ENCODE measurements around the gene CAPN2. TPM values are rescaled to one million over a fixed set of nuclear protein-coding genes. Genes with fewer than 3 reads are reported as not detected.

CAPN2 gene
- total and polyA plus RNA-seq, 2 experiments from 2014 or later: 8.4 to 17.8 TPM

DNA sequence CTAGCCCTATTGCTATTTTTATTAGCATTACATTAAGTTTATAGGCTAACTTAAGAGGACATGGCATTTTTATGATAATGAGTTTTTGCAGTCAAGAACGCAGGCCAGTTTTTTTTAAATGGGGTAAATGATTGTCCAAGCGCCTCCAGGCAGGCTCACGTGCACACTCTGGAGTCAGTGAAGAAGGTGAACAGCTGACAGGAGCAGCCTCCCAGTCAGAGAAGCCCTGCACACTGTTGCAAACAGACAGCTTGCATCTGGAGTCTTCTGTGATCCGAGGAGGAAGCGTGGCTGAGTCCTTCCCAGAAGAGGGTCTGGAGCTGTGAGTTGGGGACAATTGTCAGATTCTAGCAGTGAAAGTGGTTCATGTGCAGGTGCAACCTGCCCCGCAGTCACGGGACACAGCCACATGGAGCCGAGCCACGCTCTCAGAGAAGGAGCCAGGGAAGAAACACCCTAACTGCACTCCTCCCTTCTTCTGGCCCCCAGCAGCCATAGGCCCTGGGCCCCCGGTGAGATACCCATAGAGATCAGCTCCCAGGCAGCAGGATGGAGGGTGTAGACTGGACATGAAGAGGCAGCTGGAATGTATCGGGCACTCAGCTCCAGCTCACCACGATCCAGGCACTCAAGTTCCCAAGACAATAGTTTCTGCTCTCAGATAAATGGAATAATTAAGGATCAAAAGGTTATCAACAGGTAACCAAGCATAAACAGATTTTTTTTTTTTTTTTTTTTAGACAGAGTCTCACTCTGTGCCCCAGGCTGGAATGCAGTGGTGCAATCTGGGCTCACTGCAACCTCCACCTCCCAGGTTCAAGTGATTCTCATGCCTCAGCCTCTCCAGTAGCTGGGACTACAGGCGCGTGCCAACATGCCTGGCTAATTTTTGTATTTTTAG is 26.4 kb downstream of the CAPN2 start (continued):
- TF ChIP-seq EZH2 (IDR thresholded peaks at IDR 0.05; ENCODE audit: low read depth, unreplicated experiment) (no peak), ZNF331 (CRISPR knock-in tag; IDR thresholded peaks at IDR 0.05; ENCODE audit: low read depth) (no peak), EZH2phosphoT487 (IDR thresholded peaks at IDR 0.05; ENCODE audit: unreplicated experiment) (no peak)
- TF ChIP-seq, protein P1, sequence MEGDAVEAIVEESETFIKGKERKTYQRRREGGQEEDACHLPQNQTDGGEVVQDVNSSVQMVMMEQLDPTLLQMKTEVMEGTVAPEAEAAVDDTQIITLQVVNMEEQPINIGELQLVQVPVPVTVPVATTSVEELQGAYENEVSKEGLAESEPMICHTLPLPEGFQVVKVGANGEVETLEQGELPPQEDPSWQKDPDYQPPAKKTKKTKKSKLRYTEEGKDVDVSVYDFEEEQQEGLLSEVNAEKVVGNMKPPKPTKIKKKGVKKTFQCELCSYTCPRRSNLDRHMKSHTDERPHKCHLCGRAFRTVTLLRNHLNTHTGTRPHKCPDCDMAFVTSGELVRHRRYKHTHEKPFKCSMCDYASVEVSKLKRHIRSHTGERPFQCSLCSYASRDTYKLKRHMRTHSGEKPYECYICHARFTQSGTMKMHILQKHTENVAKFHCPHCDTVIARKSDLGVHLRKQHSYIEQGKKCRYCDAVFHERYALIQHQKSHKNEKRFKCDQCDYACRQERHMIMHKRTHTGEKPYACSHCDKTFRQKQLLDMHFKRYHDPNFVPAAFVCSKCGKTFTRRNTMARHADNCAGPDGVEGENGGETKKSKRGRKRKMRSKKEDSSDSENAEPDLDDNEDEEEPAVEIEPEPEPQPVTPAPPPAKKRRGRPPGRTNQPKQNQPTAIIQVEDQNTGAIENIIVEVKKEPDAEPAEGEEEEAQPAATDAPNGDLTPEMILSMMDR (conservative IDR thresholded peaks at IDR 0.05; ENCODE audit: low read depth in 2 of 2): no peak

DNA sequence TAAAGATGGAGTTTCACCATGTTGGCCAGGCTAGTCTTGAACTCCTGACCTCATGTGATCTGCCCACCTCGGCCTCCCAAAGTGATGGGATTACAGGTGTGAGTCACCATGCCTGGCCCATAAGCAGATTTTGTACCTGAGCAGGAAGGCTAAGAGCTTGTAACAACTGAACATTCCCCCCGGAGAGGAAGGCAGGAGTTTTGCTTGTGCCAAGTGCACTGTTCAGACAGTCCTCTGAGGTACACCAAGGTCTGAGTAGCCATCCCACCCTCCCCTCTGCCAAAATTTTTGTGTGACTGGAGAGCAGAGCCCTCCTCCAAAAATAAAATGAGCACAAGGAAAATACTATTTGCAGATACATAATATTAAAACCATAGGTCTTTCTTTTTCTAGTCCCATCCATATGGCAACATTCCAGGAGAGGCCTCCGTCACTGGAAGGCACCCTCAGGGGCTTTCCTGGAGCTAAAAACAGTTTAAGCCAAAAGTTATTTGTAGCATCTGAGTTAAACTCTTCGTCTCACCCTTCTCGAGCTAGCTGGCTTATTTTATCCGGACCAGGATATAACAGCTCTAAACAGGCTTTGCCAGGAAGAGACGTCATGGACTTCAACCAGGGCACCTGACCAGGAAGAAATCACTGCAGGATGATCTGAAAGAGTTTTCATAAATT is 27.2 kb downstream of the CAPN2 start:
- Histone ChIP-seq H3K27me3 (ENCODE audit: insufficient read depth) (no peaks in the 10 kb centered on the region), H3K4me1 (ENCODE audit: insufficient read depth) (peaks cover 8% of the 10 kb centered on the region), H3K4me3 (no peak overlapping the region), H3F3A (replicated peaks; ENCODE audit: low read depth) (no peaks in the 10 kb centered on the region), H3K36me3 (ENCODE audit: insufficient read depth) (no peaks in the 10 kb centered on the region), H4K20me1 (replicated peaks; ENCODE audit: insufficient read depth) (no peaks in the 10 kb centered on the region), H3K9me2 (ENCODE audit: insufficient read depth) (no peaks in the 10 kb centered on the region), H3K27ac (ENCODE audit: low read depth) (no peak overlapping the region), H3K79me2 (replicated peaks; ENCODE audit: insufficient read depth) (no peaks in the 10 kb centered on the region), H3K4me2 (no peak overlapping the region), H2AFZ (no peak overlapping the region)
- Mint-ChIP-seq H3K9me3 (no peaks in the 10 kb centered on the region), H3K27ac (no peak overlapping the region), H3K4me1 (peaks cover 15% of the 10 kb centered on the region), H3K4me3 (no peak overlapping the region), H3K36me3 (ENCODE audit: low read depth) (no peaks in the 10 kb centered on the region), H3K27me3 (ENCODE audit: insufficient read depth, low read depth, poor library complexity) (peaks cover 3% of the 10 kb centered on the region)
- ATAC-seq: no peak
- DNase-seq (ENCODE audit: low spot score): no peak
- TF ChIP-seq EZH2phosphoT487 (IDR thresholded peaks at IDR 0.05; ENCODE audit: unreplicated experiment) (no peak), ZNF331 (CRISPR knock-in tag; IDR thresholded peaks at IDR 0.05; ENCODE audit: low read depth) (no peak), JUNB (IDR thresholded peaks at IDR 0.05; ENCODE audit: unreplicated experiment) (no peak), CREB1 (CRISPR knock-in tag; IDR thresholded peaks at IDR 0.05; ENCODE audit: low read depth) (no peak), NANOG (IDR thresholded peaks at IDR 0.05; ENCODE audit: borderline replicate concordance) (no peak)
- TF ChIP-seq, protein P2, sequence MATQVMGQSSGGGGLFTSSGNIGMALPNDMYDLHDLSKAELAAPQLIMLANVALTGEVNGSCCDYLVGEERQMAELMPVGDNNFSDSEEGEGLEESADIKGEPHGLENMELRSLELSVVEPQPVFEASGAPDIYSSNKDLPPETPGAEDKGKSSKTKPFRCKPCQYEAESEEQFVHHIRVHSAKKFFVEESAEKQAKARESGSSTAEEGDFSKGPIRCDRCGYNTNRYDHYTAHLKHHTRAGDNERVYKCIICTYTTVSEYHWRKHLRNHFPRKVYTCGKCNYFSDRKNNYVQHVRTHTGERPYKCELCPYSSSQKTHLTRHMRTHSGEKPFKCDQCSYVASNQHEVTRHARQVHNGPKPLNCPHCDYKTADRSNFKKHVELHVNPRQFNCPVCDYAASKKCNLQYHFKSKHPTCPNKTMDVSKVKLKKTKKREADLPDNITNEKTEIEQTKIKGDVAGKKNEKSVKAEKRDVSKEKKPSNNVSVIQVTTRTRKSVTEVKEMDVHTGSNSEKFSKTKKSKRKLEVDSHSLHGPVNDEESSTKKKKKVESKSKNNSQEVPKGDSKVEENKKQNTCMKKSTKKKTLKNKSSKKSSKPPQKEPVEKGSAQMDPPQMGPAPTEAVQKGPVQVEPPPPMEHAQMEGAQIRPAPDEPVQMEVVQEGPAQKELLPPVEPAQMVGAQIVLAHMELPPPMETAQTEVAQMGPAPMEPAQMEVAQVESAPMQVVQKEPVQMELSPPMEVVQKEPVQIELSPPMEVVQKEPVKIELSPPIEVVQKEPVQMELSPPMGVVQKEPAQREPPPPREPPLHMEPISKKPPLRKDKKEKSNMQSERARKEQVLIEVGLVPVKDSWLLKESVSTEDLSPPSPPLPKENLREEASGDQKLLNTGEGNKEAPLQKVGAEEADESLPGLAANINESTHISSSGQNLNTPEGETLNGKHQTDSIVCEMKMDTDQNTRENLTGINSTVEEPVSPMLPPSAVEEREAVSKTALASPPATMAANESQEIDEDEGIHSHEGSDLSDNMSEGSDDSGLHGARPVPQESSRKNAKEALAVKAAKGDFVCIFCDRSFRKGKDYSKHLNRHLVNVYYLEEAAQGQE (IDR thresholded peaks at IDR 0.05; ENCODE audit: unreplicated experiment): no peak
- TF ChIP-seq, protein P3, sequence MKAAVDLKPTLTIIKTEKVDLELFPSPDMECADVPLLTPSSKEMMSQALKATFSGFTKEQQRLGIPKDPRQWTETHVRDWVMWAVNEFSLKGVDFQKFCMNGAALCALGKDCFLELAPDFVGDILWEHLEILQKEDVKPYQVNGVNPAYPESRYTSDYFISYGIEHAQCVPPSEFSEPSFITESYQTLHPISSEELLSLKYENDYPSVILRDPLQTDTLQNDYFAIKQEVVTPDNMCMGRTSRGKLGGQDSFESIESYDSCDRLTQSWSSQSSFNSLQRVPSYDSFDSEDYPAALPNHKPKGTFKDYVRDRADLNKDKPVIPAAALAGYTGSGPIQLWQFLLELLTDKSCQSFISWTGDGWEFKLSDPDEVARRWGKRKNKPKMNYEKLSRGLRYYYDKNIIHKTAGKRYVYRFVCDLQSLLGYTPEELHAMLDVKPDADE (IDR thresholded peaks at IDR 0.05): no peak
- TF ChIP-seq, protein P4, sequence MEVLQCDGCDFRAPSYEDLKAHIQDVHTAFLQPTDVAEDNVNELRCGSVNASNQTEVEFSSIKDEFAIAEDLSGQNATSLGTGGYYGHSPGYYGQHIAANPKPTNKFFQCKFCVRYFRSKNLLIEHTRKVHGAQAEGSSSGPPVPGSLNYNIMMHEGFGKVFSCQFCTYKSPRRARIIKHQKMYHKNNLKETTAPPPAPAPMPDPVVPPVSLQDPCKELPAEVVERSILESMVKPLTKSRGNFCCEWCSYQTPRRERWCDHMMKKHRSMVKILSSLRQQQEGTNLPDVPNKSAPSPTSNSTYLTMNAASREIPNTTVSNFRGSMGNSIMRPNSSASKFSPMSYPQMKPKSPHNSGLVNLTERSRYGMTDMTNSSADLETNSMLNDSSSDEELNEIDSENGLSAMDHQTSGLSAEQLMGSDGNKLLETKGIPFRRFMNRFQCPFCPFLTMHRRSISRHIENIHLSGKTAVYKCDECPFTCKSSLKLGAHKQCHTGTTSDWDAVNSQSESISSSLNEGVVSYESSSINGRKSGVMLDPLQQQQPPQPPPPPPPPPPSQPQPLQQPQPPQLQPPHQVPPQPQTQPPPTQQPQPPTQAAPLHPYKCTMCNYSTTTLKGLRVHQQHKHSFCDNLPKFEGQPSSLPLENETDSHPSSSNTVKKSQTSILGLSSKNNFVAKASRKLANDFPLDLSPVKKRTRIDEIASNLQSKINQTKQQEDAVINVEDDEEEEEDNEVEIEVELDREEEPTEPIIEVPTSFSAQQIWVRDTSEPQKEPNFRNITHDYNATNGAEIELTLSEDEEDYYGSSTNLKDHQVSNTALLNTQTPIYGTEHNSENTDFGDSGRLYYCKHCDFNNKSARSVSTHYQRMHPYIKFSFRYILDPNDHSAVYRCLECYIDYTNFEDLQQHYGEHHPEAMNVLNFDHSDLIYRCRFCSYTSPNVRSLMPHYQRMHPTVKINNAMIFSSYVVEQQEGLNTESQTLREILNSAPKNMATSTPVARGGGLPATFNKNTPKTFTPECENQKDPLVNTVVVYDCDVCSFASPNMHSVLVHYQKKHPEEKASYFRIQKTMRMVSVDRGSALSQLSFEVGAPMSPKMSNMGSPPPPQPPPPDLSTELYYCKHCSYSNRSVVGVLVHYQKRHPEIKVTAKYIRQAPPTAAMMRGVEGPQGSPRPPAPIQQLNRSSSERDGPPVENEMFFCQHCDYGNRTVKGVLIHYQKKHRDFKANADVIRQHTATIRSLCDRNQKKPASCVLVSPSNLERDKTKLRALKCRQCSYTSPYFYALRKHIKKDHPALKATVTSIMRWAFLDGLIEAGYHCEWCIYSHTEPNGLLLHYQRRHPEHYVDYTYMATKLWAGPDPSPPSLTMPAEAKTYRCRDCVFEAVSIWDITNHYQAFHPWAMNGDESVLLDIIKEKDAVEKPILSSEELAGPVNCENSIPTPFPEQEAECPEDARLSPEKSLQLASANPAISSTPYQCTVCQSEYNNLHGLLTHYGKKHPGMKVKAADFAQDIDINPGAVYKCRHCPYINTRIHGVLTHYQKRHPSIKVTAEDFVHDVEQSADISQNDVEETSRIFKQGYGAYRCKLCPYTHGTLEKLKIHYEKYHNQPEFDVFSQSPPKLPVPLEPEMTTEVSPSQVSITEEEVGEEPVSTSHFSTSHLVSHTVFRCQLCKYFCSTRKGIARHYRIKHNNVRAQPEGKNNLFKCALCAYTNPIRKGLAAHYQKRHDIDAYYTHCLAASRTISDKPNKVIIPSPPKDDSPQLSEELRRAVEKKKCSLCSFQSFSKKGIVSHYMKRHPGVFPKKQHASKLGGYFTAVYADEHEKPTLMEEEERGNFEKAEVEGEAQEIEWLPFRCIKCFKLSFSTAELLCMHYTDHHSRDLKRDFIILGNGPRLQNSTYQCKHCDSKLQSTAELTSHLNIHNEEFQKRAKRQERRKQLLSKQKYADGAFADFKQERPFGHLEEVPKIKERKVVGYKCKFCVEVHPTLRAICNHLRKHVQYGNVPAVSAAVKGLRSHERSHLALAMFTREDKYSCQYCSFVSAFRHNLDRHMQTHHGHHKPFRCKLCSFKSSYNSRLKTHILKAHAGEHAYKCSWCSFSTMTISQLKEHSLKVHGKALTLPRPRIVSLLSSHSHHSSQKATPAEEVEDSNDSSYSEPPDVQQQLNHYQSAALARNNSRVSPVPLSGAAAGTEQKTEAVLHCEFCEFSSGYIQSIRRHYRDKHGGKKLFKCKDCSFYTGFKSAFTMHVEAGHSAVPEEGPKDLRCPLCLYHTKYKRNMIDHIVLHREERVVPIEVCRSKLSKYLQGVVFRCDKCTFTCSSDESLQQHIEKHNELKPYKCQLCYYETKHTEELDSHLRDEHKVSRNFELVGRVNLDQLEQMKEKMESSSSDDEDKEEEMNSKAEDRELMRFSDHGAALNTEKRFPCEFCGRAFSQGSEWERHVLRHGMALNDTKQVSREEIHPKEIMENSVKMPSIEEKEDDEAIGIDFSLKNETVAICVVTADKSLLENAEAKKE (CRISPR knock-in tag; IDR thresholded peaks at IDR 0.05): no peak
